Stromal cell of bone marrow (primary cell): ENCODE data around the gene GRIA3.
A peak's percentile ranks its signal among the peaks of the same experiment; 100 is the strongest.
"Not testable (repeated sequence)": the region's sequence is repeated elsewhere in the genome, so short reads cannot be mapped to it uniquely, and the experiment has no call there.

Experiments used
- DNase-seq: peaks from one replicate; pipeline ENCODE4 v3.0.0-alpha.2; 2012; ENCODE audit warnings: low read depth

Gene GRIA3

GRCh38 chrX:123274796-123275195 is 90.7 kb downstream of the GRIA3 start:
- DNase-seq: no peak

- no peak for DNase-seq
Measured at GRCh38 chrX:123277347-123277746, 93.3 kb downstream of the GRIA3 start.

GRCh38 chrX:123277821-123278220 is 93.7 kb downstream of the GRIA3 start:
- DNase-seq: no peak

GRCh38 chrX:123282241-123282640 is 98.2 kb downstream of the GRIA3 start:
- DNase-seq: no peak

GRCh38 chrX:123283407-123283806 is 99.3 kb downstream of the GRIA3 start:
- not testable (repeated sequence) for DNase-seq

GRCh38 chrX:123291623-123292022 is 107.5 kb downstream of the GRIA3 start:
- DNase-seq: no peak

DNA sequence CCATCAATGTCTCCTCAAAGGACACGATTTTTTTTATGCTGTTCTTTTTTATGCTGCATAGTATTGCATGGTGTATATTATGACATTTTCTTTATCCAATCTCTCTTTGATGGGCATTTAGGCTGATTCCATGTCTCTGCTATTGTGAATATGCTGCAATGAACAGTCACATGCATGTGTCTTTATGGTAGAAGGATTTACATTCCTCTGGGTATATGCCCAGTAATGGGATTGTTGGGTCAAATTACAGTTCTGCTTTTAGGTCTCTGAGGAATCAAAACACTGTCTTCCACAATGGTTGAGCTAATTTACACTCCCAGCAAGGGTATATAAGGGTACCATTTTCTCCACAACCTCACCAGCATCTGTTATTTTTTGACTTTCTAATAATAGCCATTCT is 113.9 kb downstream of the GRIA3 start:
- no peak for DNase-seq

DNA sequence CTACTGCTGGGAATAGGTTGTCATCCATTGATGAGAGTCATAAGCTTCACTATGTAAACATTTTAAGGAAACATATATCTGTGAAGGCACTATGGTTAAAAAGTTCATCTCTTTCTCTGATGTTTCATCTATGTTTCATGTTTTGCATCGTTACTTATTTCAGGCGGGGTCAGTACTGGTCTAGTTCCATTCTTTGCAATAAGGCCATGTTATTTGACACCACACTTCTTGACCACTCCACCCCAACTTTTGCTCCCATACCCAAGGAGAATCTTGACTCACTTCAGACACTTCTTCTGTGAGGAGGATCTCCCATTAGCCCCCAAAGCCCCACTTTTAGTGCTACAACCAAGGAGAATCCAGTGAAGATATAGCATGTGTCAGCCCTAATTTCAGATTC is 119.4 kb downstream of the GRIA3 start:
- DNase-seq: no peak

DNA sequence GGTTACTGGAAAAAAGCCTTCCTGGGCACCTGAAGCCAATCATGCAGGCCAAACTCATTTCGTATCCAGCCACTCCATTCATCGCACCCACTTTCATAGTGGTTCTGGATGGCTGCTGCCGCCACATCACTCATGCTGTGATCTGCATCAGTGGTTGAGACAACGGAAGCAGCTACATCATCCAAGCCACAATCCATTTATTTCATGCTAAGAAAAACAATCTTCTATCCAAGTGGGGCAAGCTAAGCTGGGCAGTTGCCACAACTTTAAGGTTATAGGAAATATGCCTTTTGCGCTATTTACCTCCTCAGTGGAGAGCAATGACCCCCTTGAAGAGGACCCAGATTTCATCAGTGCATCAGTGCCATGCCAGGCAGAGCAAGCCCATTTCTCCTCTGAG is 124.6 kb downstream of the GRIA3 start:
- DNase-seq: peak; percentile 29

DNA sequence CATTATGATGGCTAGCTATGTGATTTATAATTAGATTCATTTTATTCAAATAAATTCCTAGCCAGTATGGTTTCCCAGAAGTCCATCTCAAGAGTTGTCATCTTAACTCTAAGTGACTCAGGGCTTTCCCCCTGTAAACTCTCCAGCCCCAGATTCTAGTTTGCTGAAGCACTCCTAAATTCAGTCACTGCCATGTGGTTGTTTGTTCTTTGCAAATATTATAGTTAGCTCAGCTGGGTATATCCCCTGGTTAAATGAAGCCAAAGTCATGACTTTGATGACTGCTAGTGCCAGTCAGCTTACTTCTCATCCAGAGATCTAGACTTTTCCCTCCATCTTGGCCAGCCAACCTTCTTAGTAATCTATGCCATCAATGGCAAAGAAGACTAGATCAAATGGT is 126.0 kb downstream of the GRIA3 start:
- no peak for DNase-seq

GRCh38 chrX:123311486-123311885 is 127.4 kb downstream of the GRIA3 start:
- no peak for DNase-seq

DNA sequence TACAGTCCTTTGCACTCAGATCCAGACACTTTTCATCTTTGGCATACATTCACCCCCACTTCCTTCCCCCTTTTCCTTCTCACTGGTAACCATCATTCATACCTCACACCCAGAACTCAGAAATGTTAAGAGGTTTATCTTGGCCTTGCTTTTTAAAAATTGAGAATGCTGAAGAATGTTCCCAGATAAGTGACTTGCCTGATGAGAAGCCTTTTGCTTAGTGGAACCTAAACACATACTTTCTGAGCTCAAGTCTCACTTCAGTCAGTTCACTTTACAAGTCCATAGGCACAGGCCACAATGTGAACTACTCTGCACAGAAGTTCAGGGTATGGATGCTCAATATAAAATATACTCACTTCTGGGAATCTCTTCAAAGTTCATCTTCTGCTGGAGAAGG is 129.4 kb downstream of the GRIA3 start:
- DNase-seq: no peak

GRCh38 chrX:123320622-123321021 is 136.5 kb downstream of the GRIA3 start:
- DNase-seq: no peak

GRCh38 chrX:123322536-123322935 is 138.5 kb downstream of the GRIA3 start:
- DNase-seq: no peak

DNA sequence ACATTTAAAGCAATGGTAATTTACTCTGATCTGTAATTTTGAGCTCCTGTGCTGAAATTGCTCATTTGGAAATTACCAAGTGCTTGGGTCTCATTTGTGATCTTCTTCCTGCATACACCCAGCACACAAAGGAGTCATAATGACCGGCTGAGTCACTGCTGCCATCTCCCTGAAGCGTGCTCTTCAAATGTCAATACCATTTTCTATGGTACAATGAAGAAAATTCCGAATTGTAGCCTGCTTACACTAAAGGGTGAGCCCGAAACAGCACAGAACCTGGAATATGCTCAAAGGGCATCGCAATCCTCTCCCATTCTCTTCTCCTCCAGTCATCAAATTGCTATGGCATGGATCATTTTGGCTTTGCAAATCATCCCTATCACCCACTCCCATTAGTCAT is 140.5 kb downstream of the GRIA3 start:
- DNase-seq: no peak

DNA sequence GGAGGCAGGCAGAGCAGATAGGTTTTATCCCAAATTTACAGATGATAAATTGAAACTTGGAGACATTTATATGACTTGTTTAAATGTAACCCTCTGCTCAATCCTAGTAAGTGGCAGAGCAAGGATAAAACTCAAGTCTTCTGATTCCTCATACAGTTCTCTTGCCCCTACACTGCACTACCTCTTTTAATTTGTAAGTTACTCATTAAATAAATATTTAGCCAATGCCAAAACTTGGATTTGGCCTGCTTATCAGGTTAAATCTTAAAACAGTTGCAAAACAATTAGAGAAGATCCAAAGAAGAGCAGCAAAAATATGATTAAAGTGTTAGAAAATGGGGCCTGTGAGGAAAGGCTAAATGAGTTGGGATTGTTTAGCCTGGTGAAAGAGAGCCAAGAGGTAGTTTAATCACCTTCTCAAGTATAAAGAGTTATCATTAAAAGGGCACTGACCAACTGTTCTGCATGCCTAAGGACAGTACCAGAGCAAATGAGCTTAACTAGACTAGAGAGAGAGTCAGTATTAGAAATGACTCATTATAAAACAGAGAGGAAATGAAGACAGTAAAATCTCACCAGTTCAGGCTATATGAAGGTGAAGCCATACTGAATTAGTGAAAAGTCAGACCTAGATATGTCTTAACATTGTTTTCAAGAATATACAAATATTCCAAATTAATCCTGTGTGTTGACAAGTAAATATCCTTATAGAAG is 146.3 kb downstream of the GRIA3 start:
- no peak for DNase-seq

- DNase-seq: no peak
Measured at GRCh38 chrX:123331349-123331748, 147.3 kb downstream of the GRIA3 start.

GRCh38 chrX:123331859-123332258 is 147.8 kb downstream of the GRIA3 start:
- no peak for DNase-seq

GRCh38 chrX:123336666-123337065 is 152.6 kb downstream of the GRIA3 start:
- DNase-seq: no peak

- no peak for DNase-seq
Measured at GRCh38 chrX:123337886-123338639, 154.0 kb downstream of the GRIA3 start.

GRCh38 chrX:123339221-123339905 is 155.3 kb downstream of the GRIA3 start:
- peak; percentile 83 for DNase-seq

DNA sequence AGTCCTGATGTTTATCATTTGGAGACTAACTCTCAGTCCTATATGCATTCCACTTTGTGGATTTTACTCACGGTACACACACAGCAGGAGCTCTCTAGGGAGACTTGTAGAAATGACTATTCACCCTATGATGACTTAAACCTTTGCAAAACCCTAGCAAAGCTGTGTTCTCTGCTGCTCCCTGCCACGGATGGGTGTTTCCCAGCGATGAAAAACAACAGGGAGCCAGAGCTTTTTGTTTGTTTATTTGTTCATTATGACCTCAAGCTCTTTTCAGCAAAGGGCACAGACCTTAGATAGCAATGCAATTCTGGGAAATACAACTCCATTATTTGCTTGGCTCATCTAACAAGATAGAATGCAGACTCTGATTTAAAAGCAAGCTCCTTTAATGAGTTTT is 156.6 kb downstream of the GRIA3 start:
- peak; percentile 42 for DNase-seq

DNA sequence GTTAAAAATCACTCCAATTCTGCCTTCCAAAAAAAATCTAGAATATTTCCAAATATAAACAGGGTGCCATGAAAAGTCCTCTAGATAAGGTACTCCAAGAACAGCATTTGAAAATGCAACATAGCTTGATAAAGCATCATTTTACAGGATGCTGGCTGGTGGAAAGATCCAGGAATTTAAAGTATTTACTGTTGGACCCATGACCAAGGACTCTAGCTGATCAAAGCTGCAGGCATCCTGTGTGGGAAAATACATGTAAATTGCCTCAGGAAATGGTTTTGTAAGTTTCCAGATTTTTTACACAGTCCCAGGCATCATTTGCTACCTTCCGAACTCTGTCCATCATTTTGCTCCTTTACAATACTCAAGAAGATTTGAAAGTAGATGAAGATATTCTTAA is 164.4 kb downstream of the GRIA3 start:
- DNase-seq: no peak
